AG10803 (cell line): ENCODE measurements around the gene KCNG1.

Experiments
- DNase-seq: peaks from one replicate; pipeline ENCODE4 v3.0.0; 2010; ENCODE audit warnings: low read depth
- H3K4me3 ChIP-seq: 2 replicates; pipeline ENCODE4 v1.5.1; 2011; ENCODE audit warnings: mild to moderate bottlenecking, low read length, control low read depth
- TF ChIP-seq, protein P1 (sequence below): conservative IDR thresholded peaks from 2 replicates; pipeline ENCODE4 v1.5.1; 2011; ENCODE audit warnings: mild to moderate bottlenecking, low read length, control low read depth, inconsistent platforms

The KCNG1 gene

GRCh38 chr20:51034988-51035656 is 12.2 kb upstream of the KCNG1 start:
- H3K4me3 ChIP-seq = no peak overlapping the region
- TF ChIP-seq, protein P1, sequence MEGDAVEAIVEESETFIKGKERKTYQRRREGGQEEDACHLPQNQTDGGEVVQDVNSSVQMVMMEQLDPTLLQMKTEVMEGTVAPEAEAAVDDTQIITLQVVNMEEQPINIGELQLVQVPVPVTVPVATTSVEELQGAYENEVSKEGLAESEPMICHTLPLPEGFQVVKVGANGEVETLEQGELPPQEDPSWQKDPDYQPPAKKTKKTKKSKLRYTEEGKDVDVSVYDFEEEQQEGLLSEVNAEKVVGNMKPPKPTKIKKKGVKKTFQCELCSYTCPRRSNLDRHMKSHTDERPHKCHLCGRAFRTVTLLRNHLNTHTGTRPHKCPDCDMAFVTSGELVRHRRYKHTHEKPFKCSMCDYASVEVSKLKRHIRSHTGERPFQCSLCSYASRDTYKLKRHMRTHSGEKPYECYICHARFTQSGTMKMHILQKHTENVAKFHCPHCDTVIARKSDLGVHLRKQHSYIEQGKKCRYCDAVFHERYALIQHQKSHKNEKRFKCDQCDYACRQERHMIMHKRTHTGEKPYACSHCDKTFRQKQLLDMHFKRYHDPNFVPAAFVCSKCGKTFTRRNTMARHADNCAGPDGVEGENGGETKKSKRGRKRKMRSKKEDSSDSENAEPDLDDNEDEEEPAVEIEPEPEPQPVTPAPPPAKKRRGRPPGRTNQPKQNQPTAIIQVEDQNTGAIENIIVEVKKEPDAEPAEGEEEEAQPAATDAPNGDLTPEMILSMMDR = no peak
- no peak for DNase-seq

GRCh38 chr20:51034476-51034875 is 11.6 kb upstream of the KCNG1 start:
- TF ChIP-seq, protein P1 = no peak
- no peak overlapping the region for H3K4me3 ChIP-seq
- DNase-seq = peak; percentile 80

DNA sequence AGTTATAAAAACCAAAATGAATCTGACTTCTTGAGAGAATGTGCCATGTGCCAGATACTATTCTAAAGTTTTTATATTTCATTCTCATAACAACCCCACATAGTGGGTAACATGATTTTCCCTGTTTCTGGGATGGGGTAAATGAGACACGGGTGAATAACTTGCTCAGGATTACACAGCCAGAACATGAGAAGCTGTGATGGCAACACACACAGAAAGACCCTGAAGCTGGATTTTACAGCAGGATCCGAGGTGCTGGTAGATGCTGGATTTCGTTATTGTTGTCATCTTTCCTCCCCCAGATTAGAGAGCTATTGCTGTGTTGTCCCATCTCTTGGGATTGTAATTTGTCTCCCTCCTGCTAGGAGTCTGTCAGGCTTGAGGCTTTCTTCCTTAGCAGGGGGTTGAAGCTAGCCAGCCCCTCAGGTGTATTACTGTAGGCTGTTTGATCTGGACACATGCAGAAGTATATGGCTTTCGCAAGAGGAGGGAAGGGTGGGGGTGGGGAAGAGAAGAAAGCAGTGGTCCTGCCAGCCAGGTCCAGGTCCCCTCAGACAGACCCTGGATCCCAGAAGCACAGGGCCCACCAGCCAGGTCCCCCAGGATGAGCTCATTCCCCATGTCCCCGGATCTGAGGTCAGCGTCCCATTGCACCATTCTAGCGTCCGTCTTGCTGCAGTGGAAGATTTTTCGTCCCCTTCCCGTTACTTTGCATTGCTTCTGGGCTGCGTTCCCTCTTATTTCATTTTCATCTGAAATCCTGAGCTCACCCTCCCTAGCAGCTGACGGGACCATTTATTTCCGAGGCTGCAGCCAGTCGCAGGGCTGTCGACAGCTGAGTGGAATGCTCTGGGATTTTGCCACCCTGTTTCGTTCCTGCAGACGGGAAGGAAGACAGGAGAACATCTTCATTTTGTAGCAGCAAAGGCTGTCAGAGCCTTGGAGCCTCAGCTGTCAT is 7.3 kb upstream of the KCNG1 start:
- no peak overlapping the region; the same call in 1 of the 2 replicates for H3K4me3 ChIP-seq
- DNase-seq = peak; percentile 79

GRCh38 chr20:51029556-51029955 is 6.6 kb upstream of the KCNG1 start:
- TF ChIP-seq, protein P1 = no peak
- no peak for DNase-seq
- H3K4me3 ChIP-seq = no peak overlapping the region

More for the DNA sequence above, 7.3 kb upstream of the KCNG1 start:
- TF ChIP-seq, protein P1 = no peak

GRCh38 chr20:51028616-51029212 is 5.8 kb upstream of the KCNG1 start:
- TF ChIP-seq, protein P1 = no peak
- DNase-seq = no peak

DNA sequence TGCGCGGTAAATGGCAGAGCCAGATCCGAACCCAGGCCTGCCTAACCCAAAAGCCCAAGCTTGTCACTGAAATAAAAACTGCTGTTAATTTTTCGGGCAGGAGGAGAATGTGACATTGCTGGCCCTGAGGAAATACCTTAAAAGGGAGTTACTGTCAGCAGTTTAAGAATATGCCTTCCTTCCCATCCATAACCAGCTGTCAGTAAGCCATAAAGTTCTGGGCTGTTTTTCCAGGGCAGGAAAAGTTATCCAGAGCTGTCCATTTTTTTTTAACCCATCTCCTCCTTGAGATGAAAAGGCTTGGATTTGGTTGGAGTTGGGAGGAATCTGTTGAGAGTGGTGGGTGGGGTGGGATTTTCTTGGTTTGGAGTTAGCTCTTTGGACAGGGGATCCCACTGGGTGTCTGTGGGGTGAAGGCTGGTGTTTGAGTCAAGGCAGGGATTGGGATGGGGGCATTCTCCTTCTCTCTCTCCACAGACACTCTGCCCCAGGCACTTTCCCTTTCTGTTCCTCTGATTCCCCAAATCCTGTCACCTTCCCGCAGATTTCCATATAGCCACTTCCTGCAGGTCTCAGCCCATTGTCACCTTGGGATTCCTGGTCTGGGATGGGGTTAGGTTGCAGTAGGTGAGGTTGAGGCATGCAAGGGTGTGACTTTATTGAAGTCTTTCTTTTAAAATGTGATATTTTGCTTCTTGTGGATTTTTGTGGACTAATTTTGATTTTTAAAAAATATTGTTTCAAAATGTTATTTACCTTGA is 4.3 kb upstream of the KCNG1 start:
- DNase-seq = no peak

More at GRCh38 chr20:51028616-51029212, 5.8 kb upstream of the KCNG1 start:
- no peak overlapping the region for H3K4me3 ChIP-seq

More for the DNA sequence above, 4.3 kb upstream of the KCNG1 start:
- TF ChIP-seq, protein P1 = no peak
- no peak overlapping the region for H3K4me3 ChIP-seq
